ENCODE measurements around the gene KCNJ12.
"Not testable (repeated sequence)": the region's sequence is repeated elsewhere in the genome, so short reads cannot be mapped to it uniquely, and the experiment has no call there.

KCNJ12 gene

DNA sequence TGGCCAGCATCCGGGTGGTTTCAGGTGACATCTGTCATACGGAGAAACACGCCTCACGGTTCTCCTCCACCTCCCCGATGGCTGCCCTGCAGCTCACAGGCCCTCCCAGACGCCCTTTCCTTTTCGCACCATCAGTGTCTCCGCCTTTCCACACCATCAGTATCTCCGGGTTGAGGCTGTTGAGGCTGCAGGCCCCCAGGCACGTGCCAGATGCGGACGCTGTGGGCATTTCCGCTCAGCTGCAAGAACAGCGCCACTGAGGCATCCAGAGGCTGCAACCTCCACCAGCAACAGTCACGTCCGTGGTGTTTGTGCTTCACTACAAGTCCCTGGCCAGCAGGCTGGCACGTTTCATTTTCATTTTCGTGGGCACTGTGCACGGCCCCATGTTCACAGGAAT is 25.7 kb upstream of the KCNJ12 start:
- not testable (repeated sequence) for DNase-seq

DNA sequence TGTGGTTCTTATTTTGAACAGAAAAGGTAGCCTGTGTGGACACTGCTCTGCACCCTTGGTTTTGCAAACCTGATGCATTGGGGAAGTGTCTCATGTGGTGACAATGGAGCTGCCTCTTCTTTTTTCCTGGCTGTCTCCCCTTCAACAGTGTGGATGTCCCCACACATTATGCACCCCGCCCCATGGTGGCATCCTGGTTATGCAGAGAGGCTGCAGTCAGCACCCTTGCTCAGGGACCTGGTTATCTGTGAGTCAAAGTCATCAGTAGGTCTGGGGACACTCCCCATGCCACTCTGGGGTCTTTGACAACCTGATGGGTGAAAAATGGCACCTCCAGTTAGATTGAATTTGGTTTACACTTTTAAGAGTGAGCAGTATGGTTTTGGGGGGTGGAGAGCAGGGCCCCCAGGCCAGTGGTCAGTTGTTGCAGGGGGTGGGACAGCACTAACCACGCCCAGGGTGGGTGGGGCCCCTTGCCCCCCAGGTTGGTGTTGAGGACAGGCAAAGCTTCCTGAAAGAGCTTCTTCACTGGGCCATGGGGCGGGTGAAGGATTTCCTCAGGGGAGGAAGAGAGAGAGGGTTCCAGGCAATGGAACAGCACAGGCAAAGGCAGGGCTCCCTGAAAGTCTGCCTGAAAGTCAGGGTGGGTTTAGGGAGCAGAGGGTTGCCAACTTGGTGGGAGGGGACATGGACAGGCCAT is 24.6 kb upstream of the KCNJ12 start:
- no peak for DNase-seq

DNA sequence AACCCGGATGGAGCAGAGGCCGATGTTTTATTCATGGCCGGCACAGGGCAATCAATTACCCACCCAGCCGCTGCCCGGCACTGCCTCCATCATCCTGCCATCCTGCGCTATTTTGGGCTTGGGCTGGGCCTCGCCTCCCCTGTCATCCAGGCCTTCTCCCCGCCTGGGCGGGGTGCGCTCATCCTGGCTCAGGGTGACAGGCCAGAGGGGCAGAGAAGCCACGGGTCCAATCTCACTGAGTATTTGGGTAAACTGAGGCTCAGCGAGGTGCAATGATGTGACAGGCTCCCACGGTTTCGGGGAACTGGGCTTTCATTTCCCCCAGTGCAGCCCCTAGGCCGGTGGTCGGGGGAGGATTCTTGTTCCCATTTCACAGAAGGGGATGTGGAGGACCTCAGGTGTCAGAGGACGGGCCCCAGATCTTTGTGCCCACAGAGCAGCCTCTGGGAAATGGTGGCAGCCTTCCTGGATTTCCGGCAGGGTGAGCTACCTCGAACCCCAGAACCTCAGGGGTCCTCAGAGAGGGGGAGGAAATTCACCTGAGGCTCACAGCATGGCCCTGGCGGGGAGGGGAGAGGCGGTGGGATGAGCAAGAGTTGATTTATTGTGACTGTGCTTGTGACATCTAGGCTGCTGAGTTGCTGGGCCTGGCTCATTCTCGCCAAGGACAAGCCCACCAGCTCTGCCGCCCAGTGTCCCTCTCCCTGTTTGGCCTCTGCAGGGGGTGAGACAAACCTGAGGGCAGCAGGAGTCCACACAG is 23.8 kb upstream of the KCNJ12 start:
- DNase-seq, result no peak

DNA sequence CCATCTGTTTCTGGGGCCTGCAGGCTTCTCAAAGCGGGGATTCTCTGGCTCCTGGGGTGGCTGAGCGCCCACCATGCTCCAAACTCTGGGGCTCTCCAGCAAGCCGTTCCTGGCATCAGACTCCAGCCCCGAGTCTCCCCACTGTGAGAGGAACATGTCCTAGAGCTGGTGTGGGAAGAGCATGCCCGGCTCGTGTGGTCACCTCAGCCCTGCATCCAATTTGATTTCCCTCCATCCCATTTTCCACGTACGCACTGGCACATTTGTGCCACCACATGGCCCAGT is 23.2 kb upstream of the KCNJ12 start:
- no peak for DNase-seq

DNA sequence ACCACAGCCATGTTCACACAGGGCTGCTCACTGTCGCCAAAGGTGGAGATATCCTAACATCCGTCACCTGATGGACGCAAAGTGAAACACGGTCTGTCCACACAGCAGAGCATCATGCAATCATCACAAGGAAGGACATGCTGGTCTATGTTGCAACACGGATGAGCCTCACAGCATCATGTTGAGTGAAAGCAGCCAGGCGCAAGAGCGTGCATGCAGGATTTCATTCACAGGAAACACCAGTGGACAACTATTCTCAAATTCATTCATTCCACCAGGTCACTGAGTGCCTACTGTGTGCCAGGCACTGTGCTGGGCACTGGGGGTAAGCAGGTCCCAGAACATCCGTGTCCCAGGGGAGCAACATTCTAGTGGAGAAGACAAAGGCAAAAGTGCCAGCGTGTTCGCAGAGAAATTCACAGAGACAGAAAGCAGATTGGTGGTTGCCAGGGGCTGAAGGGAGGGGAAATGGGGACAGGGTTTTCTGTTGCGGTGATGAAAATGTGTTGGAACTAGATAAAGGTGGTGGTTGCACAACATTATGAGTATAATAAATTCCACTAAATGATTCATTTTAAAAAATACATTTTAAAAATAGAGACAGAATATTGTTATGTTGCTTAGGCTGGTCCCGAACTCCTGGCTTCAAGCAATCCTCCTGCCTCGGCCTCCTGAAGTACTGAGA is 22.7 kb upstream of the KCNJ12 start:
- DNase-seq, result no peak

DNA sequence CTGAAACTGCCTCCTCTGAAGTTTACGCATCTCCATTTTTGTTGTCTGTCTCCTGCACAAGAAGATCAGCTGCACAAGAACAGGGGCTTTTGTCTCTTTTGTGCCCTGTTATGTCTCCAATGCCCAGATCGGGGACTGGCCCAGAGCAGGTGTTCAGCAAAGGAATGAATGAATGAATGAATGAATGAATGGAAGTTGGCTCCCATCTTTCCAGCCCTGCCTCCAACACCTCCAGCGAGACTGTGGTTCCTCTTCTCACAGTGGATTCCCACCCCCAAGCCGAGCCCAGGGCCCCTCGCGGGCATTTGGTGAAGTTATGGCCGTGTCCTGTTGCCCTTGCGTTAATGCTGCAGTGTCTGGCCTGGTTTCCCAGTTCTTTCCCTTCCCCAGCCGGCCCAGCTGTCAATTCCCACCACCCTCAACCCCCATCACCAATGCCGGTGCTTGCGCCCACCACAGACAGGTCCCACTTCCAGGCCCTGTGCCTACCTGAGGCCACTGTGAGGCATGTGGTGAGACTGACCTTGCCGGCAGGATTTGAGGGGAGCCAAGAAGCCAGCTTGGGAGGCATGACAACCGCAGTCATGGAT is 21.3 kb upstream of the KCNJ12 start:
- DNase-seq, result no peak

DNA sequence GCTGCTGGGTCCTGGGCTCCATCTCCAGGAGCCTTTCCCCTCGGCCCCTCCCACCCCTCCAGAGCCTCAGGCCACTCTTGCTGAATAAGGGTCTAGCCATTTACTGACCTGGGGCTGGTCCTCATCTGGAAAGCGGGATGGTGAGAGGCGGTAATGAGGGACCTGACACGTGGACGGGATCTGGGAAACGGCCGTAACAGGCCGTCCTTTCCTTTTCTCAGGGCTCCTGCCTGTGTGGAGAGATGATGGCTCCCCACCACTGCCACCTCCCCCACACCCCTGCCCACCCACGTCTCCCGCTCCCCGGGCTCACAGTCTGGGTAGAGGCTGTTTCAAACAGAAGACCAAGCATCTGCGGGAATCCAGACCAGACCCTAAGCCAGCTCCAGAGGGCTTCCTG is 20.6 kb upstream of the KCNJ12 start:
- DNase-seq, result no peak

DNA sequence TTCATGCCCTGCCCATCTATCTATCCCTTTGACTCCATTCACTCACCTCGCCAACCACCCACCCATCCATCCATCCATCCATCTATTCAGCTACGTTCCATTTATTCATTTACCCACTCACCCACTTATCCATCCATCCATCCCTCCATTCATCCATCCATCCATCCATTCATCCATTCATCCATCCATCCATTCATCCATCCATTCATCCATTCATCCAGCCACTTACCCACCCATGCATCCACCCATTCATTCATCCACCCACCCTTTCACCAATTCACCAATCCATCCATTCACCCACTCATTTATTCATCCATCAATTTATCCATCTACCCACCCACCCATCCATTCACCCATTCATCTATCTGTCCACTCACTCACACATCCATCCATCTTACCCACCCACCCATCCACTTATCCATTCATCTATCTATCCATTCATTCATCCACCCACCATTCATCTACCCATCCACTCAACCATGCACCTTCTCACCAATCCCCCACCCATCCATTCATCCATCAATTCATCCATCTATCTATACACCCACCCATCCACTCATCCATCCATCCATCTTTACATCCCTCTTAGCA is 19.5 kb upstream of the KCNJ12 start:
- no peak for DNase-seq

DNA sequence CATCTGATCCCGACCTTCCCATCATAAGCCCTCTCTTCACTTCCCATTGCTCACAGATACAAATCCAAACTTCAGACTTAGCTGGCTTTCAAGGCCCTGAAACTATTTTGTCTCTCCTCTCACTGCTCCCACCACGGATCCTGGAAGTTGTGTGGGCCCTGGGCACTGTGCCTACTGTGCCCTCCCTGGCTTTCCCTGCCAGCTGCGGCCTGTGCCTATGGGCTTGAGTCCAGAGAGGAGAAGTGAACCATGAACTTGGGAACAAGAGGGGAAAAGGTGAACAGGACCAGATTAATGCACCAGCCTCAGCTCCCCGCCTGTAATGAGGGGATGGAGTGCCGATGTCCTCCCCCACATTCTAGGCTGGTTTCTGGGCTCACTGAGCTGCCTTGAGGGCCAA is 18.9 kb upstream of the KCNJ12 start:
- DNase-seq, result no peak

DNA sequence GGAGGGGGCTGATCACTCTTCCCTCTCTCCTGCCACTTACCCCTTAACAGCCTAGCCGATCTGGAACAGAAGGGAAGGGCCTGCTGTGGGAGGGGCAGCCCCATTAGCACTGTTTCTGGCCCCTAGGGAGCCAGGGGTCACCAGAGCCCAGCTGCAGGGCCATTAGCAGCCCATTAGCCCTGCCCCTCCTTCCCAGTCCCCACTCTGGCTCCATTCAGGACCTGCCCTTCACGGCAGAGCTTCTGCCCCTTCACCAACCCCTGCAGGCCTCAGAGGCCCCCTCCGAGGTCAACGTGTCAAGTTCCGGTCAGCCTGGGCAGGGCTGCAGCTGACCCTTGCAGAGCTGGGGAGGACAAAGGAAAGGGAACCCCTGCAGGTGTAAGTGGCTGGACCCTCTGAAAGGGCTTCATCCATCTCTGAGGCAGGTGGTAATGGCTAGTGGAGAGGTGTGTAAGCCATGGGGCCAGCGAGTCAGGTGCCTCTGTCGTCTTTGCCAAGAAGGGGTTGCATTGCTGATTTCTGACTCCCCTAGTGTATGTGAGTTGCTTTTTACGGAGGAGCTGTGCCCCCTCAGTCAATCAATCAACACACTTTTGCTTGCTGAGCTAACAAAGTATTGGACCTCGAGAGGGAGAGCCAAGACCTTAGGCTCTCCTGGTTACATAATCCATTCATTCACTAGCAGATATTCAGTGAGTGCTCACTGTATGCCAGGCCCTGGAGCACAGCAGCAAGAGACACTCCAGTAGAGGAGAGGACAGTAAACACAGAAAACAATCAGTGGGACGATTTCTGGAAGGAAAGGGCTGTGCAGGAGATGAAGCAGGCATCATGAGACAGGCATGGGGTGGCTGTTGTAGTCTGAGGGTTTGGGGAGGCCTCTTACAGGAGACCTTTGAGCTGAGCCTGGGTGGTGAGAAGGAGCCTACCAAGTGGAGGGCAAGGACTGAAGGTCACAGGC is 18.2 kb upstream of the KCNJ12 start:
- DNase-seq, result no peak

DNA sequence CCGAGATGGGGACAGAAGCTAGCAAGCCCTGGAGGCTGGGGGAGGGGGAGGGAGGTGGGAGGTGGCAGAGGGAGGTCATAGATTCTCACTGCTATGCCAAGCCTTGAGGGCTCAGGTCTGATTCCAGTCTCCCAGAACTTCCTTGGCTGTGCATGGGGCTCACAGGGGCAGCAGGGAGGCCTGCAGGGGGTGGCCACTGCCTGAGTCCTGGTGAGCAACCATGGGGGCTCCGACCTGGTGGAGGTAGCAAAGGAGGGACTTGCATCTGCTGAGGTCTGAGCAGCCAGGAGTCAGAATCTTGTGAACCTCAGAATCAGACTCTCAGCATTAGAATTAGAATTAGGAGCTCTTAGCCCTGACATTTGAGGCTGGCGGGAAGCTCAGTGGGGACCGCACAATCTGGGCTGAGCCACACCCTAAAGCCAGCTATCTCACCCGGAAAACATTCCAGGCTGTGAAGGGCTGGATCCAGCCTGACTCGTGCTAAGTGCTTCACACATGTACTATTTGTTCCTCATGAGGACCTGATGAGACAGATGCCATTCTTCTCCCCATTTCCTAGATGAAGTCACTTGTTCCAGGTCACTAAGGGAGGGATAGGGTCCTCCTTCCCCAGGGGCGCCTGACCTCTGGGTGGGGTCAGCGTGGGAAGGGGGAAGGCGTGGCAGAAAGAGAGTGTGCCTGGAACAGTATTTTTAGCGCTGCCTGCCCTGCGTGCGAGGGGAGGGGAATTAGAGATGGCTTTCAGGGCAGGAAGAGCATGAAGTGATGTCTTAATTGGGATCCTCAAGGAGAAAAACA is 17.3 kb upstream of the KCNJ12 start:
- DNase-seq, result no peak

DNA sequence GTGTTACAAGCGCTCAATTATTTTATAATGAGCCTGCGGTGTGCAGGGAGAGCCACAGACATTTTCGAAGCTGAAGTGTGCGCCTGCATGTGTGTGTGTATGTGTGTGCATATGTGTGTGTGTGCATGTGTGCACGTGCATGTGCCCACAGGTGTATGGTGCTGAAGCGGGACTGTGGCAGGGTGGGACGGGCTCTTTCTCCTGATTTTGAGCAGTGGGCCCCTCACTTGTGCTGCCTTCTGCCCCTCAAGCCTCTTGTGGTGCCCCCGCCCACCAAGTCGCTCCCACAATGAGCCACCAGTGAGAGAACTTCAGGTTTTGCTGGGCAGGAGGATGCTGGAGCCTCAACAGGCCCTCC is 16.7 kb upstream of the KCNJ12 start:
- no peak for DNase-seq

DNA sequence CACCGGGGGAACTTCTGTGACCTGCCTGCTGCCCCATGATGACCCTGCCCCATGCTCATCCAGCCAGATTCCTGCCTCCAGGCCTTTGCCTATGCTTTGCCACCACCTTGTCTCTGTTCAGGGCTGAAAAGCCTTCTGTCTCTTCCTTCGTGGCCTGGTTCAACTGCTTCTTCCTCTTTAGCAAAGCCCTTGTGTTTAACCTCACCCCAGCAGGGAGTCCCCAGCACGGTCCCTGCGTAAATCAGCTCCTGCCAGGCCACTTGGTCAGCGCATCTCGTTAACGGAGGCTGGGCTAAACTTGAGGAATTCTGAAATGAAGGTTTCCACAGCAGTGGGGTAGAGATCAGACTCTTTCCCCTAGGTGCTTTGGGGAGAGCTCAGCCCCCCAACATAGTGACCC is 16.1 kb upstream of the KCNJ12 start:
- DNase-seq, result no peak

DNA sequence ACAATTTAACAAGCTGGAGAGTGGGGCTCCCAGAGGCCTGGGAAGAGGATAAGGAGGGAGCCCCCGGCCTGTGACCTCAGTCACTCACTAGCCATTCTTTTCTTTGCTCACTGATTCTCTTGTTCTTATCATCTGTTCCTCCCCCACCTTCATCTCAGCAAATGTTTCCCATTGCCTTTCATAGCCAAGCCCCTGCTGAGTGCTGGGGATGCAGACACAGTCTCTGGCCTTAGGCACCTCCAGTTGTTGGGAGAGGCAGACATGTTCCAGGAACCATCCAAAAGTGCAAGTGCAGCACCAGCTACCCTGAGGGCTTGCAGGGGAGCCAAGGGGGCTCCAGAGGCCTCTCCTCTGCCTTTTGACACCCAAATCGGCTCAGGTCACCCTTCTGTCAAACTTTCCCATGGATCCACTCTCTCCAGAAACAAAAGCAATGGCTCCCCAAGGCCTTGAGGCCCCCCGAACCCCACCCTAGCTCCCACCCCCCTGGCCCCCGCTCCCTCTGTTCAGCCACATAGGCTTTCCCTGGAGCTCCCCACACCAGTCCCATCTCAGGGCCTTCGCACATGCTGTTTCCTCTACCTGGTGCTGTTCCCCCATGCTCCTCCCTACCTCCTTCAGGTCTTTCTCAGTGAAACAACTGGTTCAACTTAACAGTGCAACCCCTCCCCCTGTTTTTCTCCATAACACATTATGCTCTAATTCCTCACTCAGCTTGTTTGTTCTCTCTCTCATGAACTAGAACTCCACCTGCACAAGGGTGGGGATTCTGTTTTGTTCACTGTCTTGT is 14.9 kb upstream of the KCNJ12 start:
- no peak for DNase-seq

DNA sequence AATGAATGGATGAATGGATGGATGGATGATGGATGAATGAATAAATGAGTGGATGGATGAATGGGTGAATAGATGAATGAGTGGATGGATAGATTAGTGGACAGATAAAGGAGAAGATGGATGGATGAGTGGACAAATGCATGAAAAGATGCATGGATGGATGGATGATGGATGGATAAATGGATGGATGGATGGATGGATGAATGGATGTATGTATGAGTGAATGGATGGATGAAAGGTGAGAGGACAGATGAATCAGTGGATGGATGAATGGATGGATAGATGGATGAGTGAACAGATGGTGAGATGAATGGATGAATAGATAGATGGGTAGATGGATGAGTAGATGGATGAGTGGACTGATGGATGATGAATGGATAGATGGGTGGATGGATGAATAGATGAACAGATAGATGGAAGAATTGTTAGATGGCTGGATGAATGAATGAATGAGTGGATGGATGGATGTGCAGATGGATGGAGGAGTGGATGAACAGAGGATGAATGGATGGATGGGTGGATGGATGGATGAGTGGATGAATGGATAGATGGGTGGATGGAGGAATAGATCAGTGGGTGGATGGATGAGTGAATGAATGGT is 13.7 kb upstream of the KCNJ12 start:
- no peak for DNase-seq

DNA sequence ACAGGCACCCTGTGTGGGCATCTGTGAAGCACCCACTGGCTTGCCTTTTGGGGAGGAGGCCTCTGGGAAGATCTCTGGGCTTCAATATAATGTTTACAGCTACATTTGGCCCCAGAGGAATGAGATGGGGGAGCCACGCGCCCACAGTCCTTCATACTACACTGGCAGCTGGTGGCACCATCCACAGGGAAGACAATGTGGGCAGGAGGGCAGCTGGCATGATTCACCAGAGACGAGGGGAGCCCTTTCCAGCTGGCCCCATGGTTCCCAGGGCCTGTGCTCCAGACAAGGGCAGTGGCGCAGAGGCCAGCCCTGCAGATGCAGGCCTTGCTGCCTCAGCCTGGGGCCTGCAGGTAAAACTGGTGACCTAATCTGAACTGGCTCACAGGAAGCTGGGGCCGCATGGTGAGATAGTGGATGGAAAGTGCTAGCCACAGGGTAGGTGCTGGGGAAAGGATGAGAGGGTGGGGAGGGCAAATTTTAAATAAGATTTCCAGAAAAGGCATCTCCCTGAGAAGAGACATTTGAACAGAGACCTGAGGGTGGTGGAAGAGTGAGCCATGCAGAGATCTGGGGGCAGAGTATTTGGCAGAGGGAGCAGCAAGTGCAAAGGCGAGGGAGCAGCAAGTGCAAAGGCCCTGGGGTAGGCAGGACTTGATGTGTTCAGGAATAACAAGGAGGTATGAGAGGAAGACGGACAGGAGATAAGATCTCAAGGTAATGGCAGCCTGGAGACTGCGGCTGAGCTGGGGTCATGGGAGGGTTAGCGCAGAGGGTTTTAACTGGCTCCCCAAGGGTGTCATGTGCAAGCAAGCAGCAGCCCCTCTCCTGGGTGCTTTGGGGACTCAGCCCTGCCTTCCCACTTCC is 12.1 kb upstream of the KCNJ12 start:
- no peak for DNase-seq

DNA sequence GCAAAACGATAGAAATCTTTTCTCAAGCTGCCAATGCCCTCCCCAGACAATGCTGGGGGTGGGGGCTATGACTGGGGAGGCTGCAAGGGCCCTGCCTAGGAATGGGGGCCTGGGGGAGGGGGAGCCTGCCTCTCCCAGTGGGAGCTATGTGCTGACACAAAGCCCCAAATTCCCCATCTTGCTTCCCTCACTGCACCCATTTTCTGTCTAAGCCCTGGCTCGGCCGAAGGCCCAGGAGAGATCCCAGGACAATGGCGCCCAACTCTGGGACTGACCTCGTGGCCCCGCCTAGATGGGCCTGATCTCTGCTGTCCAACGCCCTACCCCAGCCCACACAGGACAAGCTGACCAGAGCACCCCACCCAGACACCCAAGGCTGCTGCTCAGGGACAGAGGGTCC is 11.1 kb upstream of the KCNJ12 start:
- DNase-seq, result no peak

DNA sequence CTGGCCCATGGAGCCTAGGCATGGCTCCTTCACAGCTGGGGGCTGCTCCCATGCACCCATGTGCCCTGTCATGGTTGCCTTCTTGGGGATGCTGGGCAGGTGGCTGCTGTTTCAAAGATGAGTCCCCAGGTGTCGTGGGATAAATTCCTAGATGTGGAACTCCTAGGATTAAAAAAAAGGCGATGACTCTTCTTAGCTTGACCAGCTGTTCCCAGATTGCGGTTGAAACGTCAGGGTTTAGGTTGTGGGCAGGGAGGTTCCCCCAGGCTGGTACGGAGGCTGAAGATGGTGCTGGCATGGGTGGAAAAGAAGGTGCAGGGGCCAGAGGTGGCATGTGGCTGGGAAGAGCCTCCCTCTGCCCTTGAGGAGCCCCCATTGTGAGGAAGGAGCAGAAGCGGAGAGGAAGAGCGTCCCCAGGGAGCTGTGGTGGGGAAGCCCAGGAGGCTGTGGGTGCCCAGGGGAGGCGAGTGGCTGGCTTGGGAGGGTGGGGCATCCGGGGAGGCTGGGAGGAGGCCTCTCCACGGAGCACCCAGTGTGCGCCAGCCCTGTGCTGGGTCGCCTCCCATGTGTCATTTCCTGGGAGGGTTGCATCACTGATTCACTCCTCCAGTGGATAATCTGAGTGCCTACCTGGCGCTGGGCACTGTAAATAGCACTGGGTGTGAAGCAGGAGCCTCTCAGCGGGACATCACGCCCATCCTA is 7.5 kb upstream of the KCNJ12 start:
- no peak for DNase-seq

DNA sequence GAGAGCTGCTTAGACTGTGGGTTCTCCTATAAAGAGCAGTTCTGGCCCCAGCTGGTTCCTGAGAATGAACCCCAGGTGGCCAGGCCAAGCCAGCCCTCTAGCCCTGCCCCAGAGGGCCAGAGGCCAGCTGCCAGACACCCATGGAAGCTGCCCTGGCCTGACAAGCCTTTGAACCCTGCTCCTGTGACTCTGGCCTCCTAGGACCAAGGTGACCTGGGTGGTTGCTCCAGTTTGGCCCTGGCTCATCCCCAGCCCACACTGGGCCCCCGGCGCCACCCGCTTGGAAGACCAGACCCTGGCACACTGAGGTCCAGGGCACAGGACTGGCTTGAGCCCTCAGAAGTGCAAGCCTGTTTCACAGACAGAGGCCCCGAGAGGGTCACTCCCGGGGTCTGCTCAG is 6.8 kb upstream of the KCNJ12 start:
- DNase-seq, result no peak
